HUES6 (cell line): ENCODE results near the gene TPSG1.
A peak's percentile ranks its signal among the peaks of the same experiment; 100 is the strongest.
"Not testable (repeated sequence)": the region's sequence is repeated elsewhere in the genome, so short reads cannot be mapped to it uniquely, and the experiment has no call there.

ENCODE experiments used
- H3K27ac ChIP-seq: 2 replicates; pipeline ENCODE4 v1.7.0; 2013; ENCODE audit warnings: low read depth, mild to moderate bottlenecking, low read length, inconsistent platforms
- H3K27me3 ChIP-seq: 2 replicates; pipeline ENCODE4 v1.6.1; 2013; ENCODE audit warnings: low read length; ENCODE audit not compliant: control insufficient read depth, insufficient read depth
- H3K36me3 ChIP-seq: 2 replicates; pipeline ENCODE4 v1.6.1; 2013; ENCODE audit warnings: low read length; ENCODE audit not compliant: control insufficient read depth, insufficient read depth
- H3K4me1 ChIP-seq: 2 replicates; pipeline ENCODE4 v1.6.1; 2013; ENCODE audit warnings: low read length; ENCODE audit not compliant: control insufficient read depth, insufficient read depth
- H3K4me3 ChIP-seq: 2 replicates; pipeline ENCODE4 v1.5.1; 2013; ENCODE audit warnings: low read depth, low read length
- H3K9ac ChIP-seq: one replicate; pipeline ENCODE4 v1.6.1; 2013; ENCODE audit warnings: mild to moderate bottlenecking, low read length
- H3K9me3 ChIP-seq: 2 replicates; pipeline ENCODE4 v1.6.1; 2013; ENCODE audit warnings: low read depth, low read length; ENCODE audit not compliant: control insufficient read depth, insufficient read depth

Gene TPSG1

DNA sequence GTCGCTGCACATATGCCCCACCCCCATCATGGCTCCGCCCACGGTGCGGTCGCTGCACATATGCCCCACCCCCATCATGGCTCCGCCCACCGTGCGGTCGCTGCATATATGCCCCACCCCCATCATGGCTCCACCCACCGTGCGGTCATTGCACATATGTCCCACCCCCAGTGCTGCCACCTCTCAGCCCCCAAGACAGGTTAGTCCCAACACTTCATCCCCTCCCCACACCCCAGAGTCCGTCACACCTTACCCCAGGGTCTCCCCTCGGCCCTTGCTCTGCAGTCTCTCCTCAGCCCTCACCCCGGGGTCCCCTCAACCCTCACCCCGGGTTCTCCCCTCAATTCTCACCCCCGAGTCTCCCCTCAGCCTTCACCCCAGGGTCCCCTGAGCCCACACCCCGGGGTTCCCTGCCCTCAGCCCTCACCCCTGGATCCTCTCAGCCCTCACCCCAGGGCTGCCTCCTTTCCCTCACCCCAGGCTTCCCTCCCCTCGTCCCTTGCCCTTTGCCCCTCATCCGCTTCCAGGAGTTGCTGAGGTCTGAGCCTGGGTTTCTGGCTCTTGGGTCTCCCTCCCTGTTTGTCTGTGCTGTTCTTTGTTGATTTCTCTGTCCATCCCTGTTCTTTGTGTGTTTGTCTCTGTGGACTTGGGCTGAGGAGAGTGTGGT lies 25.6 kb downstream of the TPSG1 start:
- no peaks in the 10 kb centered on the region for H3K9me3 ChIP-seq
- H3K4me3 ChIP-seq = no peak overlapping the region
- no peaks in the 10 kb centered on the region for H3K27me3 ChIP-seq
- peaks cover 11% of the 10 kb centered on the region; the same call in 1 of the 2 replicates for H3K36me3 ChIP-seq
- H3K9ac ChIP-seq = no peak overlapping the region
- H3K4me1 ChIP-seq = peaks cover 2% of the 10 kb centered on the region; the same call in 1 of the 2 replicates
- H3K27ac ChIP-seq = no peak overlapping the region

DNA sequence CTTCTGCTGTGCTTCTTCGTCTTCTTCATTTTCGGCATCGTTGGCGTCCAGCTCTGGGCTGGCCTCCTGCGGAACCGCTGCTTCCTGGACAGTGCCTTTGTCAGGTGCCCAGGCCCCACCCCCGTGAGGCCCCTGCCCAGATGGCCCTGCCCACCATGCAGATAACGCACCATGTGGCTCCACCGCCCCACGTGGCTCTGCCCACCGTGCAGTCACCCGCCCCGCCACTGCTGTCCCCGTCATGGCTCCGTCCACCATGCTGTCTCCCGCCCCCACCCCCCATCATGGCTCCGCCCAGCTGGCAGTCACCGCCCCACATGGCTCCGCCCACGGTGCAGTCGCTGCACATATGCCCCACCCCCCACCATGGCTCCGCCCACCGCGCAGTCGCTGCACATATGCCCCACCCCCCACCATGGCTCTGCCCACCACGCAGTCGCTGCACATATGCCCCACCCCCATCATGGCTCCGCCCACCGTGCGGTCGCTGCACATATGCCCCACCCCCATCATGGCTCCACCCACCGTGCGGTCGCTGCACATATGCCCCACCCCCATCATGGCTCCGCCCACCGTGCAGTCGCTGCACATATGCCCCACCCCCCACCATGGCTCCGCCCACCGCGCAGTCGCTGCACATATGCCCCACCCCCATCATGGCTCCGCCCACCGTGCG lies 26.3 kb downstream of the TPSG1 start:
- H3K27ac ChIP-seq, H3K4me3 ChIP-seq, H3K9me3 ChIP-seq, H3K27me3 ChIP-seq, H3K9ac ChIP-seq, H3K4me1 ChIP-seq: not testable (repeated sequence)
- peaks cover 11% of the 10 kb centered on the region; the same call in 1 of the 2 replicates for H3K36me3 ChIP-seq

DNA sequence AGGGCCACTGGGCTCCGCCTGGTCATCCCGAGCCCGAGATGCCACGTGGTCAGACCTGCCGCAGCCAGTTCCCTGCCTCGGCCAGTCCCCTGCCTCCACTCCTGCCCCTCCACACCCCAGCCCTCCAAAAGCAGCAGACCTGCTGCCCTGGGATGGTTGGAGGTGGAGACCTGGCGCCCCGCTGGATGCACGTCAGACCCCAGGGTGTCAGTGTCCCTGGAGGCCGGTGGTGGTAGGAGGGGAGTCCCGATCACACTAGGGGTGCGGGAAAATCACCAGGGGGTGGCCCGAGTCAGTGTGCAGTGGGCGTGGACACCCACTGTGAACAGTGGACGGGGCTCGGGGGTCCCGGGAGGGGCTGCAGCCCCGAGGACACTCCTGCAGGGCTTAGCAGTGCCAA lies 26.9 kb downstream of the TPSG1 start:
- Histone ChIP-seq H3K27me3 (no peaks in the 10 kb centered on the region; the same call in 1 of the 2 replicates), H3K4me3 (no peak overlapping the region), H3K9ac (no peak overlapping the region), H3K27ac (no peak overlapping the region), H3K9me3 (no peaks in the 10 kb centered on the region), H3K36me3 (peaks cover 11% of the 10 kb centered on the region; the same call in 1 of the 2 replicates), H3K4me1 (peaks cover 5% of the 10 kb centered on the region)

- Histone ChIP-seq H3K4me3 (no peak overlapping the region), H3K36me3 (peaks cover 8% of the 10 kb centered on the region; the same call in 1 of the 2 replicates), H3K27me3 (no peaks in the 10 kb centered on the region; the same call in 1 of the 2 replicates), H3K4me1 (peaks cover 10% of the 10 kb centered on the region), H3K9ac (no peak overlapping the region), H3K27ac (no peak overlapping the region), H3K9me3 (no peaks in the 10 kb centered on the region)
These were observed 27.7 kb downstream of the TPSG1 start for GRCh38 chr16:1197237-1197866.

GRCh38 chr16:1196494-1196893 lies 28.6 kb downstream of the TPSG1 start:
- H3K27me3 ChIP-seq = no peaks in the 10 kb centered on the region; the same call in 1 of the 2 replicates
- H3K36me3 ChIP-seq = peaks cover 2% of the 10 kb centered on the region; the same call in 1 of the 2 replicates
- H3K9ac ChIP-seq = no peak overlapping the region
- peaks cover 10% of the 10 kb centered on the region for H3K4me1 ChIP-seq
- no peaks in the 10 kb centered on the region for H3K9me3 ChIP-seq
- H3K27ac ChIP-seq = no peak overlapping the region
- H3K4me3 ChIP-seq = no peak overlapping the region

DNA sequence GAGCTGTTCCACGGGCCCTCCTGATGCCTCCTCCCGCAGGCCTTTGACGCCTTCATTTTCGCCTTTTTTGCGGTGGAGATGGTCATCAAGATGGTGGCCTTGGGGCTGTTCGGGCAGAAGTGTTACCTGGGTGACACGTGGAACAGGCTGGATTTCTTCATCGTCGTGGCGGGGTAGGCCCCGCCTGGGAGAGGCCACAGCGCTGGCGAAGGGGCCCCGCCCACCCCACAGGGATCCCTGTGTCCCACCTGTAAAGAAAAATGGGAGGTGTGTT lies 29.7 kb downstream of the TPSG1 start:
- no peaks in the 10 kb centered on the region for H3K9me3 ChIP-seq
- H3K9ac ChIP-seq = no peak overlapping the region
- H3K36me3 ChIP-seq = no peaks in the 10 kb centered on the region; the same call in 1 of the 2 replicates
- H3K4me1 ChIP-seq = peaks cover 10% of the 10 kb centered on the region
- H3K27ac ChIP-seq = no peak overlapping the region
- no peak overlapping the region for H3K4me3 ChIP-seq
- no peaks in the 10 kb centered on the region; the same call in 1 of the 2 replicates for H3K27me3 ChIP-seq

DNA sequence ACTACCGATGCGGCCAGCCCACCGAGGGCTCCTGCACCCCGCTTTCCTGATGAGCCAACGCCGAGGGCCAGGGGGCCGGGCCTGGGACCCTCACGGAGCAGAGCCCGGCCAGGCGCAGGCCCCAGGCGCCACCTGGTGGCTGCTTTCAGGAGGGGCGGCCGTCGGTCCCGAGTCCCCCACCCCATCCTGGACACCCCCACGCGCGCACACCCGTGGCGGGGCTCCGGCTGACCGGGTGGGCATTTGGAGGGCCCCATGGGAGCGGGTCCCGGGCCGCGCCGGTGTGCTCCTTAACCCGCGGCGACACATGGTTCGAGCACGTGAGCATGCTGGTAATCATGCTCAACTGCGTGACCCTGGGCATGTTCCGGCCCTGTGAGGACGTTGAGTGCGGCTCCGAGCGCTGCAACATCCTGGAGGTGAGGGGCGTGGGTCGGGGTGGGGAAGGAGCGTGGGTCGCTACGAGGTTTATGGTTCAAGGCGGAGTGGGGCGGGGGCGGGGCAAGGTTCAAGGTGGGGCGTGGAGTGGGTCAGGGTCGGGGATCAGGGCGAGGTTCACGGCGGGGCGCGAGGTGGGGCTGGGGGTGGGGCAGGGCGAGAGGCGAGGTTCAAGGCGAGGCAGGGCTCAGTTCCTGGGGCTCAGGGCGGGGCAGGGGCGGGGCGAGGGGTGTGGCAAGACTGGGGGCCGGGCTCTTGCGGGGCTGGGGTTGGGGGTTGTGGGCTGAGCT lies 30.2 kb downstream of the TPSG1 start:
- no peaks in the 10 kb centered on the region; the same call in 1 of the 2 replicates for H3K27me3 ChIP-seq
- H3K4me1 ChIP-seq = peaks cover 10% of the 10 kb centered on the region
- H3K9me3 ChIP-seq = no peaks in the 10 kb centered on the region
- no peak overlapping the region for H3K27ac ChIP-seq
- H3K36me3 ChIP-seq = no peaks in the 10 kb centered on the region; the same call in 1 of the 2 replicates
- H3K4me3 ChIP-seq = peak overlapping the region; percentile 26; the same call in 1 of the 2 replicates
- H3K9ac ChIP-seq = no peak overlapping the region

- H3K4me3 ChIP-seq = no peak overlapping the region
- H3K27ac ChIP-seq = no peak overlapping the region
- no peaks in the 10 kb centered on the region for H3K9me3 ChIP-seq
- H3K27me3 ChIP-seq = no peaks in the 10 kb centered on the region; the same call in 1 of the 2 replicates
- no peak overlapping the region for H3K9ac ChIP-seq
- no peaks in the 10 kb centered on the region for H3K36me3 ChIP-seq
- H3K4me1 ChIP-seq = peaks cover 10% of the 10 kb centered on the region
These were observed 31.1 kb downstream of the TPSG1 start for GRCh38 chr16:1193825-1194581.

- Histone ChIP-seq H3K9me3 (no peaks in the 10 kb centered on the region), H3K27ac (no peak overlapping the region), H3K36me3 (no peaks in the 10 kb centered on the region), H3K4me1 (peaks cover 10% of the 10 kb centered on the region), H3K27me3 (no peaks in the 10 kb centered on the region; the same call in 1 of the 2 replicates), H3K9ac (no peak overlapping the region), H3K4me3 (no peak overlapping the region)
These were observed 31.8 kb downstream of the TPSG1 start for GRCh38 chr16:1193143-1193824.
